Activated naive CD8-positive, alpha-beta T cell treated with anti-CD3 and anti-CD28 coated beads, Interleukin-2, amount 50 U/mL, for 24 hours (primary cell): ENCODE data around the gene HDAC7.

Experiments
- ATAC-seq: fragments of 150-1000 bp; cut with Tn5 transposase; one replicate; pipeline ENCODE4 v1.10.0; 2021
- DNase-seq: peaks from one replicate; pipeline ENCODE4 v3.0.0; 2021
- H3K27ac Mint-ChIP-seq: one replicate; pipeline ENCODE4 v1.8.0; 2021; ENCODE audit warnings: mild to moderate bottlenecking, mixed read lengths
- H3K27me3 Mint-ChIP-seq: one replicate; pipeline ENCODE4 v1.8.0; 2021; ENCODE audit warnings: mixed read lengths
- H3K36me3 Mint-ChIP-seq: one replicate; pipeline ENCODE4 v1.8.0; 2021; ENCODE audit warnings: low read depth, mixed read lengths
- H3K4me1 Mint-ChIP-seq: one replicate; pipeline ENCODE4 v1.8.0; 2021; ENCODE audit warnings: mixed read lengths
- H3K4me3 Mint-ChIP-seq: one replicate; pipeline ENCODE4 v1.8.0; 2021; ENCODE audit warnings: mild to moderate bottlenecking, moderate library complexity, mixed read lengths
- H3K9me3 Mint-ChIP-seq: one replicate; pipeline ENCODE4 v1.8.0; 2021; ENCODE audit warnings: mixed read lengths

The HDAC7 gene

GRCh38 chr12:47828008-47828975, 8.6 kb upstream of the HDAC7 start:
- Mint-ChIP-seq H3K4me1 (peaks cover 92% of the 10 kb centered on the region), H3K27me3 (no peaks in the 10 kb centered on the region), H3K9me3 (no peaks in the 10 kb centered on the region), H3K27ac (peak overlapping the region; percentile 85), H3K36me3 (peaks cover 2% of the 10 kb centered on the region), H3K4me3 (peak overlapping the region; percentile 70)
- no peak for ATAC-seq
- no peak for DNase-seq

GRCh38 chr12:47825173-47825639, 5.5 kb upstream of the HDAC7 start:
- no peaks in the 10 kb centered on the region for H3K9me3 Mint-ChIP-seq
- peak overlapping the region; percentile 87 for H3K27ac Mint-ChIP-seq
- no peak for DNase-seq
- H3K4me1 Mint-ChIP-seq = peaks cover 90% of the 10 kb centered on the region
- H3K36me3 Mint-ChIP-seq = peaks cover 2% of the 10 kb centered on the region
- H3K4me3 Mint-ChIP-seq = no peak overlapping the region
- no peaks in the 10 kb centered on the region for H3K27me3 Mint-ChIP-seq
- ATAC-seq = no peak

- Mint-ChIP-seq H3K9me3 (no peaks in the 10 kb centered on the region), H3K4me1 (peaks cover 88% of the 10 kb centered on the region), H3K36me3 (peaks cover 2% of the 10 kb centered on the region), H3K27ac (peak overlapping the region; percentile 87), H3K27me3 (no peaks in the 10 kb centered on the region), H3K4me3 (no peak overlapping the region)
- no peak for DNase-seq
- ATAC-seq = no peak
These were observed 4.9 kb upstream of the HDAC7 start for GRCh38 chr12:47824635-47825034.

- no peak overlapping the region for H3K4me3 Mint-ChIP-seq
- ATAC-seq (no peak), DNase-seq (no peak)
- H3K9me3 Mint-ChIP-seq = no peaks in the 10 kb centered on the region
- no peaks in the 10 kb centered on the region for H3K27me3 Mint-ChIP-seq
- H3K27ac Mint-ChIP-seq = peak overlapping the region; percentile 87
- peaks cover 2% of the 10 kb centered on the region for H3K36me3 Mint-ChIP-seq
- H3K4me1 Mint-ChIP-seq = peaks cover 83% of the 10 kb centered on the region
These were observed 4.5 kb upstream of the HDAC7 start for GRCh38 chr12:47824198-47824597.

GRCh38 chr12:47823422-47824086, 3.9 kb upstream of the HDAC7 start:
- Mint-ChIP-seq H3K27ac (peak overlapping the region; percentile 87), H3K27me3 (no peaks in the 10 kb centered on the region), H3K9me3 (no peaks in the 10 kb centered on the region)

GRCh38 chr12:47822863-47823262, 3.2 kb upstream of the HDAC7 start:
- H3K4me1 Mint-ChIP-seq = peaks cover 75% of the 10 kb centered on the region
- ATAC-seq (no peak), DNase-seq (no peak)
- no peaks in the 10 kb centered on the region for H3K27me3 Mint-ChIP-seq
- peak overlapping the region; percentile 87 for H3K27ac Mint-ChIP-seq
- H3K36me3 Mint-ChIP-seq = peaks cover 15% of the 10 kb centered on the region
- H3K4me3 Mint-ChIP-seq = no peak overlapping the region
- H3K9me3 Mint-ChIP-seq = no peaks in the 10 kb centered on the region

More at GRCh38 chr12:47823422-47824086, 3.9 kb upstream of the HDAC7 start:
- peaks cover 8% of the 10 kb centered on the region for H3K36me3 Mint-ChIP-seq
- H3K4me1 Mint-ChIP-seq = peaks cover 78% of the 10 kb centered on the region
- ATAC-seq (no peak), DNase-seq (no peak)
- H3K4me3 Mint-ChIP-seq = no peak overlapping the region

GRCh38 chr12:47822401-47822800, 2.7 kb upstream of the HDAC7 start:
- no peak overlapping the region for H3K4me3 Mint-ChIP-seq
- ATAC-seq (no peak), DNase-seq (no peak)
- no peaks in the 10 kb centered on the region for H3K9me3 Mint-ChIP-seq
- H3K36me3 Mint-ChIP-seq = peaks cover 19% of the 10 kb centered on the region
- peak overlapping the region; percentile 98 for H3K27ac Mint-ChIP-seq
- H3K27me3 Mint-ChIP-seq = no peaks in the 10 kb centered on the region
- peaks cover 78% of the 10 kb centered on the region for H3K4me1 Mint-ChIP-seq

GRCh38 chr12:47821346-47821706, 1.6 kb upstream of the HDAC7 start:
- Mint-ChIP-seq H3K36me3 (peaks cover 25% of the 10 kb centered on the region), H3K4me1 (peaks cover 74% of the 10 kb centered on the region), H3K27ac (peak overlapping the region; percentile 98), H3K4me3 (peak overlapping the region; percentile 95), H3K9me3 (no peaks in the 10 kb centered on the region), H3K27me3 (no peaks in the 10 kb centered on the region)
- ATAC-seq (no peak), DNase-seq (no peak)

- Mint-ChIP-seq H3K36me3 (peaks cover 28% of the 10 kb centered on the region), H3K27me3 (no peaks in the 10 kb centered on the region), H3K4me3 (peak overlapping the region; percentile 95), H3K9me3 (no peaks in the 10 kb centered on the region), H3K4me1 (peaks cover 74% of the 10 kb centered on the region), H3K27ac (peak overlapping the region; percentile 98)
- DNase-seq (no peak), ATAC-seq (no peak)
These were observed 1.1 kb upstream of the HDAC7 start for GRCh38 chr12:47820631-47821345.

- no peaks in the 10 kb centered on the region for H3K9me3 Mint-ChIP-seq
- H3K36me3 Mint-ChIP-seq = peaks cover 42% of the 10 kb centered on the region
- DNase-seq (peak; percentile 72), ATAC-seq (peak; percentile 6)
- peaks cover 74% of the 10 kb centered on the region for H3K4me1 Mint-ChIP-seq
- peak overlapping the region; percentile 98 for H3K27ac Mint-ChIP-seq
- peak overlapping the region; percentile 95 for H3K4me3 Mint-ChIP-seq
- no peaks in the 10 kb centered on the region for H3K27me3 Mint-ChIP-seq
These were observed 386 bp downstream of the HDAC7 start for GRCh38 chr12:47819138-47819895.

GRCh38 chr12:47818467-47819137, 1.1 kb downstream of the HDAC7 start:
- ATAC-seq (peak; percentile 34), DNase-seq (peak; percentile 60)
- Mint-ChIP-seq H3K27me3 (no peaks in the 10 kb centered on the region), H3K27ac (peak overlapping the region; percentile 98), H3K36me3 (peaks cover 46% of the 10 kb centered on the region), H3K9me3 (no peaks in the 10 kb centered on the region), H3K4me3 (peak overlapping the region; percentile 90), H3K4me1 (peaks cover 74% of the 10 kb centered on the region)

- DNase-seq (no peak), ATAC-seq (no peak)
- peak overlapping the region; percentile 98 for H3K27ac Mint-ChIP-seq
- H3K4me1 Mint-ChIP-seq = peaks cover 72% of the 10 kb centered on the region
- H3K4me3 Mint-ChIP-seq = peak overlapping the region; percentile 90
- H3K27me3 Mint-ChIP-seq = no peaks in the 10 kb centered on the region
- no peaks in the 10 kb centered on the region for H3K9me3 Mint-ChIP-seq
- H3K36me3 Mint-ChIP-seq = peaks cover 51% of the 10 kb centered on the region
These were observed 1.7 kb downstream of the HDAC7 start for GRCh38 chr12:47818007-47818376.

GRCh38 chr12:47817272-47818006, 2.3 kb downstream of the HDAC7 start:
- Mint-ChIP-seq H3K9me3 (no peaks in the 10 kb centered on the region), H3K4me3 (peak overlapping the region; percentile 90), H3K36me3 (peaks cover 54% of the 10 kb centered on the region), H3K4me1 (peaks cover 72% of the 10 kb centered on the region), H3K27ac (peak overlapping the region; percentile 98), H3K27me3 (no peaks in the 10 kb centered on the region)
- ATAC-seq (no peak), DNase-seq (no peak)
